Measurements from ENCODE around the gene POU2F3. TPM values are rescaled to one million over a fixed set of nuclear protein-coding genes. Genes with fewer than 3 reads are reported as not detected.
A peak's percentile ranks its signal among the peaks of the same experiment; 100 is the strongest.

Gene POU2F3
- total and polyA plus RNA-seq, 2 of the 8 experiments (the other 6 are each of a cell fraction or from before 2014, with no cell fraction given), result 1.0 to 2.1 TPM

GRCh38 chr11:120229451-120230424, 10.2 kb upstream of the POU2F3 start:
- no peak overlapping the region for H2AFZ ChIP-seq (ENCODE audit: low read length)
- TF ChIP-seq RBBP5 (IDR thresholded peaks at IDR 0.05; ENCODE audit: borderline replicate concordance, low read depth, low read length) (no peak), CHD1 (IDR thresholded peaks at IDR 0.05; ENCODE audit: low read depth, low read length) (no peak), TEAD4 (IDR thresholded peaks at IDR 0.05; ENCODE audit: low read depth, low read length) (no peak), BCL11A (IDR thresholded peaks at IDR 0.05; ENCODE audit: low read depth in 2 of 2, low read length in 2 of 2) (no peak), POLR2AphosphoS5 (IDR thresholded peaks at IDR 0.05; ENCODE audit: low read depth, low read length) (no peak), JUN (IDR thresholded peaks at IDR 0.05; ENCODE audit: low read depth, low read length) (no peak), RAD21 (IDR thresholded peaks at IDR 0.05 in 1 of 2, conservative IDR thresholded peaks at IDR 0.05 in 1 of 2; ENCODE audit: low read depth in 2 of 2, low read length in 2 of 2) (peak; percentile 86)
- TF ChIP-seq, protein P1, sequence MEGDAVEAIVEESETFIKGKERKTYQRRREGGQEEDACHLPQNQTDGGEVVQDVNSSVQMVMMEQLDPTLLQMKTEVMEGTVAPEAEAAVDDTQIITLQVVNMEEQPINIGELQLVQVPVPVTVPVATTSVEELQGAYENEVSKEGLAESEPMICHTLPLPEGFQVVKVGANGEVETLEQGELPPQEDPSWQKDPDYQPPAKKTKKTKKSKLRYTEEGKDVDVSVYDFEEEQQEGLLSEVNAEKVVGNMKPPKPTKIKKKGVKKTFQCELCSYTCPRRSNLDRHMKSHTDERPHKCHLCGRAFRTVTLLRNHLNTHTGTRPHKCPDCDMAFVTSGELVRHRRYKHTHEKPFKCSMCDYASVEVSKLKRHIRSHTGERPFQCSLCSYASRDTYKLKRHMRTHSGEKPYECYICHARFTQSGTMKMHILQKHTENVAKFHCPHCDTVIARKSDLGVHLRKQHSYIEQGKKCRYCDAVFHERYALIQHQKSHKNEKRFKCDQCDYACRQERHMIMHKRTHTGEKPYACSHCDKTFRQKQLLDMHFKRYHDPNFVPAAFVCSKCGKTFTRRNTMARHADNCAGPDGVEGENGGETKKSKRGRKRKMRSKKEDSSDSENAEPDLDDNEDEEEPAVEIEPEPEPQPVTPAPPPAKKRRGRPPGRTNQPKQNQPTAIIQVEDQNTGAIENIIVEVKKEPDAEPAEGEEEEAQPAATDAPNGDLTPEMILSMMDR (IDR thresholded peaks at IDR 0.05; ENCODE audit: control extremely low read depth in 1 of 3, insufficient read depth in 1 of 3, low read depth in 1 of 3, low read length in 3 of 3), result peak; percentile 39 to 74 (median 70)

More at GRCh38 chr11:120229451-120230424, 10.2 kb upstream of the POU2F3 start:
- H3K27ac ChIP-seq (ENCODE audit: low read depth, low read length), result no peak overlapping the region
- no peaks in the 10 kb centered on the region for H4K20me1 ChIP-seq (replicated peaks in 1 of 2; ENCODE audit: control insufficient read depth in 1 of 2, insufficient read depth in 2 of 2, low read length in 2 of 2)
- no peak overlapping the region for H3K4me3 ChIP-seq (ENCODE audit: extremely low read depth in 1 of 4, insufficient read depth in 2 of 4, low read depth in 3 of 4, low read length in 4 of 4)
- H2AK5ac ChIP-seq (ENCODE audit: low read depth, low read length), result no peak overlapping the region
- no peak overlapping the region for H2BK5ac ChIP-seq (ENCODE audit: low read depth, low read length)
- H2BK20ac ChIP-seq (ENCODE audit: low read length), result peak overlapping the region; percentile 27; the same call in 1 of the 2 replicates
- no peak overlapping the region for H3K4ac ChIP-seq (replicated peaks; ENCODE audit: insufficient read length, low read depth, low read length)
- H3K27me3 ChIP-seq (replicated peaks in 1 of 4; ENCODE audit: control insufficient read depth in 3 of 4, extremely low read depth in 1 of 4, insufficient read depth in 3 of 4, low read length in 3 of 4), result 0 out of 7 replicates have a peak, but pooled peaks cover 0 to 3% (median 0%) of the 10 kb centered on the region in 4 experiments
- DNase-seq (ENCODE audit: low read depth in 1 of 2, low spot score in 2 of 2), result no peak
- H2BK120ac ChIP-seq (replicated peaks; ENCODE audit: low read depth, low read length), result no peak overlapping the region
- FAIRE-seq, result peak; percentile 92
- no peaks in the 10 kb centered on the region for H3K23me2 ChIP-seq (ENCODE audit: low read depth, low read length)
- H3K4me2 ChIP-seq (ENCODE audit: insufficient read depth in 1 of 2, low read depth in 2 of 2, low read length in 2 of 2), result no peak overlapping the region
- POLR2A ChIA-PET (ENCODE audit: partially characterized antibody), result interaction anchor here (1.2 to 1.6 kb wide), 2 partner anchors 59 to 61 kb away, joined by 3 to 4 read pairs; no protein-coding TSS in a partner anchor
- no peak overlapping the region for H4K91ac ChIP-seq (replicated peaks; ENCODE audit: insufficient read length, low read length)
- H3K9me3 ChIP-seq (ENCODE audit: insufficient read depth in 2 of 2, low read depth in 1 of 2, low read length in 1 of 2), result no peaks in the 10 kb centered on the region
- no peak overlapping the region for H2BK12ac ChIP-seq (ENCODE audit: low read depth, low read length)
- no peak overlapping the region for H3K18ac ChIP-seq (ENCODE audit: extremely low read depth, low read length)
- H3K9ac ChIP-seq (replicated peaks in 1 of 4; ENCODE audit: extremely low read depth in 1 of 4, low read depth in 3 of 4, low read length in 3 of 4), result no peak overlapping the region
- no peak overlapping the region for H2BK15ac ChIP-seq (ENCODE audit: low read length)
- CTCF ChIA-PET (ENCODE audit: partially characterized antibody), result interaction anchor here (0.6 to 41.2 kb wide), 51 partner anchors 8 to 899 kb away, joined by 3 to 1412 read pairs (median 4); partner anchors contain the start of genes OAF and POU2F3
- WGBS, 2 experiments (ENCODE audit: extremely low coverage in 1 of 2, insufficient coverage in 1 of 2, insufficient read length in 1 of 2, insufficient replicate concordance in 2 of 2, low coverage in 1 of 2, low lambda C conversion rate in 2 of 2, missing lambda C conversion rate in 1 of 2), result 65% methylated on average over 17 of the region's 17 CpGs; no CpG with 5 or more reads in 1 of the 2 experiments
- H4K8ac ChIP-seq (ENCODE audit: extremely low read depth, insufficient read depth, low read length), result no peak overlapping the region
- no peaks in the 10 kb centered on the region for H3K36me3 ChIP-seq (ENCODE audit: control insufficient read depth in 2 of 4, insufficient read depth in 4 of 4, low read length in 3 of 4)
- no peak overlapping the region for H3K23ac ChIP-seq (ENCODE audit: insufficient read length)
- H3K14ac ChIP-seq (ENCODE audit: insufficient read length), result no peak overlapping the region
- H4K5ac ChIP-seq (ENCODE audit: insufficient read length, low read depth, low read length), result no peak overlapping the region
- H3K4me1 ChIP-seq (replicated peaks in 1 of 4; ENCODE audit: control insufficient read depth in 3 of 4, insufficient read depth in 4 of 4, low read length in 3 of 4), result peaks cover 0 to 3% (median under 1%) of the 10 kb centered on the region in 4 experiments; a peak in 3 of 7 replicates
- H3K79me2 ChIP-seq (ENCODE audit: control insufficient read depth in 1 of 2, insufficient read depth in 2 of 2, low read length in 2 of 2), result no peaks in the 10 kb centered on the region
- no peak overlapping the region for H3K56ac ChIP-seq (replicated peaks; ENCODE audit: insufficient read length, low read depth, low read length)
- no peaks in the 10 kb centered on the region for H3K79me1 ChIP-seq (ENCODE audit: low read depth, low read length)
